OCI-LY3 (cell line): Measurements from ENCODE around the gene ATG9B.

Experiments
- H2AFZ ChIP-seq: fragments of 200-600, 300-600 bp; shearing (Covaris generic); 2 replicates; pipeline ENCODE4 v1.6.0; 2014; ENCODE audit warnings: antibody characterized with exemption, low read depth, low read length
- H3K27ac ChIP-seq: fragments of 200-600, 300-600 bp; sonication (generic); 2 replicates; pipeline ENCODE4 v1.5.1; 2014; ENCODE audit warnings: mild to moderate bottlenecking, low read length, moderate library complexity, mixed read lengths
- H3K27me3 ChIP-seq: fragments of 200-600, 300-600 bp; sonication (generic); 2 replicates; pipeline ENCODE4 v1.6.1; 2014; ENCODE audit warnings: low read depth, low read length, mixed read lengths
- H3K36me3 ChIP-seq: fragments of 200-600, 300-600 bp; sonication (generic); replicated peaks from 2 replicates; pipeline ENCODE3; 2014; ENCODE audit warnings: low read depth, low read length, mixed read lengths
- H3K4me1 ChIP-seq: fragments of 300-600, 200-600 bp; sonication (generic); 2 replicates; pipeline ENCODE4 v1.6.1; 2014; ENCODE audit warnings: low read length, mixed read lengths
- H3K4me2 ChIP-seq: fragments of 200-600, 300-600 bp; sonication (generic); 2 replicates; pipeline ENCODE4 v1.6.1; 2014; ENCODE audit warnings: low read length, mixed read lengths
- H3K4me3 ChIP-seq: fragments of 300-600, 200-600 bp; sonication (generic); 2 replicates; pipeline ENCODE4 v1.5.1; 2014; ENCODE audit warnings: antibody characterized with exemption, mild to moderate bottlenecking, low read length, moderate library complexity
- H3K79me2 ChIP-seq: fragments of 300-600, 200-600 bp; shearing (Covaris generic); 2 replicates; pipeline ENCODE4 v1.6.1; 2014; ENCODE audit warnings: mild to moderate bottlenecking, low read length, mixed read lengths
- H3K9ac ChIP-seq: fragments of 300-600, 200-600 bp; shearing (Covaris generic); 2 replicates; pipeline ENCODE4 v1.6.0; 2014; ENCODE audit warnings: mild to moderate bottlenecking, low read length, moderate library complexity
- H3K9me3 ChIP-seq: fragments of 200-600, 300-600 bp; shearing (Covaris generic); 2 replicates; pipeline ENCODE4 v1.6.1; 2014; ENCODE audit warnings: low read length, mixed read lengths; ENCODE audit not compliant: insufficient read depth
- H4K20me1 ChIP-seq: fragments of 200-600, 300-600 bp; sonication (generic); 2 replicates; pipeline ENCODE4 v1.6.1; 2016; ENCODE audit warnings: low read length, mixed read lengths; ENCODE audit not compliant: insufficient read depth
- CTCF ChIP-seq: fragments of 200-600, 300-600 bp; sonication (generic); IDR thresholded peaks from 2 replicates; pipeline ENCODE4 v1.5.1; 2014; ENCODE audit warnings: antibody characterized with exemption, low read length, low read depth
- EZH2phosphoT487 ChIP-seq: fragments of 200-600 bp; shearing (Covaris generic); IDR thresholded peaks from 2 replicates; pipeline ENCODE4 v1.6.1; 2018; ENCODE audit warnings: antibody characterized with exemption, mixed run types, low read depth

Gene ATG9B

GRCh38 chr7:150975536-150976319, 48.6 kb downstream of the ATG9B start:
- H3K27me3 ChIP-seq: peaks cover 14% of the 10 kb centered on the region
- no peaks in the 10 kb centered on the region for H3K9me3 ChIP-seq
- TF ChIP-seq CTCF: no peak
- no peak for TF ChIP-seq EZH2phosphoT487
- peaks cover 4% of the 10 kb centered on the region; the same call in 1 of the 2 replicates for H3K79me2 ChIP-seq
- no peaks in the 10 kb centered on the region for H3K36me3 ChIP-seq
- no peak overlapping the region for H2AFZ ChIP-seq
- peak overlapping the region; percentile 73 for H3K9ac ChIP-seq
- peak overlapping the region; percentile 84 for H3K4me3 ChIP-seq
- H4K20me1 ChIP-seq: no peaks in the 10 kb centered on the region; the same call in 1 of the 2 replicates
- H3K4me2 ChIP-seq: peak overlapping the region; percentile 98
- no peak overlapping the region for H3K27ac ChIP-seq
- H3K4me1 ChIP-seq: peaks cover 22% of the 10 kb centered on the region

- H3K27ac ChIP-seq: peak overlapping the region; percentile 30
- H3K4me3 ChIP-seq: peak overlapping the region; percentile 84
- TF ChIP-seq EZH2phosphoT487: no peak
- TF ChIP-seq CTCF: peak; percentile 29
- H3K9me3 ChIP-seq: no peaks in the 10 kb centered on the region
- no peaks in the 10 kb centered on the region; the same call in 1 of the 2 replicates for H4K20me1 ChIP-seq
- H3K36me3 ChIP-seq: no peaks in the 10 kb centered on the region
- peaks cover 4% of the 10 kb centered on the region; the same call in 1 of the 2 replicates for H3K79me2 ChIP-seq
- H3K4me1 ChIP-seq: peaks cover 22% of the 10 kb centered on the region
- peak overlapping the region; percentile 98 for H3K4me2 ChIP-seq
- peaks cover 4% of the 10 kb centered on the region for H3K27me3 ChIP-seq
- peak overlapping the region; percentile 73 for H3K9ac ChIP-seq
- H2AFZ ChIP-seq: peak overlapping the region; percentile 41; the same call in 1 of the 2 replicates
These were observed 49.6 kb downstream of the ATG9B start for GRCh38 chr7:150974468-150975391.

GRCh38 chr7:150973571-150974451, 50.5 kb downstream of the ATG9B start:
- Histone ChIP-seq H3K9me3 (no peaks in the 10 kb centered on the region), H3K4me1 (peaks cover 22% of the 10 kb centered on the region), H3K27ac (no peak overlapping the region), H2AFZ (no peak overlapping the region), H3K4me2 (peak overlapping the region; percentile 98), H4K20me1 (no peaks in the 10 kb centered on the region; the same call in 1 of the 2 replicates), H3K36me3 (no peaks in the 10 kb centered on the region), H3K4me3 (peak overlapping the region; percentile 84), H3K27me3 (no peaks in the 10 kb centered on the region), H3K79me2 (peaks cover 4% of the 10 kb centered on the region; the same call in 1 of the 2 replicates), H3K9ac (peak overlapping the region; percentile 73; the same call in 1 of the 2 replicates)
- TF ChIP-seq EZH2phosphoT487: no peak
- TF ChIP-seq CTCF: no peak
